Activated naive CD8-positive, alpha-beta T cell treated with anti-CD3 and anti-CD28 coated beads, Interleukin-2, amount 50 U/mL, for 24 hours (primary cell): ENCODE results near the gene RYK.

Experiments used
- ATAC-seq: fragments of 150-1000 bp; cut with Tn5 transposase; one replicate; pipeline ENCODE4 v1.10.0; 2021
- DNase-seq: peaks from one replicate; pipeline ENCODE4 v3.0.0; 2021
- H3K27ac Mint-ChIP-seq: one replicate; pipeline ENCODE4 v1.8.0; 2021; ENCODE audit warnings: mild to moderate bottlenecking, mixed read lengths
- H3K27me3 Mint-ChIP-seq: one replicate; pipeline ENCODE4 v1.8.0; 2021; ENCODE audit warnings: mixed read lengths
- H3K36me3 Mint-ChIP-seq: one replicate; pipeline ENCODE4 v1.8.0; 2021; ENCODE audit warnings: low read depth, mixed read lengths
- H3K4me1 Mint-ChIP-seq: one replicate; pipeline ENCODE4 v1.8.0; 2021; ENCODE audit warnings: mixed read lengths
- H3K4me3 Mint-ChIP-seq: one replicate; pipeline ENCODE4 v1.8.0; 2021; ENCODE audit warnings: mild to moderate bottlenecking, moderate library complexity, mixed read lengths
- H3K9me3 Mint-ChIP-seq: one replicate; pipeline ENCODE4 v1.8.0; 2021; ENCODE audit warnings: mixed read lengths

RYK gene

GRCh38 chr3:134250717-134251220 is at the start of gene RYK:
Gene RYK, minus strand, starts transcription at chr3:134250859. Its CDS starts 205 bp downstream, at chr3:134250654.
- H3K36me3 Mint-ChIP-seq: peaks cover 13% of the 10 kb centered on the region
- H3K4me1 Mint-ChIP-seq: peaks cover 78% of the 10 kb centered on the region
- peak within 1 kb of the TSS; percentile 94 for H3K27ac Mint-ChIP-seq
- peak within 1 kb of the TSS; percentile 94 for H3K4me3 Mint-ChIP-seq
- ATAC-seq (peak; percentile 85), DNase-seq (peak; percentile 82)
- peaks cover 3% of the 10 kb centered on the region for H3K9me3 Mint-ChIP-seq
- H3K27me3 Mint-ChIP-seq: peaks cover 8% of the 10 kb centered on the region

- DNase-seq: no peak
- Mint-ChIP-seq H3K9me3 (peaks cover 5% of the 10 kb centered on the region), H3K36me3 (no peaks in the 10 kb centered on the region), H3K4me3 (no peak overlapping the region), H3K27me3 (peaks cover 34% of the 10 kb centered on the region), H3K4me1 (peaks cover 5% of the 10 kb centered on the region), H3K27ac (no peak overlapping the region)
- ATAC-seq: no peak
These were observed 49.2 kb upstream of the RYK start for GRCh38 chr3:134299888-134300206.

GRCh38 chr3:134299185-134299887 is 48.7 kb upstream of the RYK start:
- DNase-seq: no peak
- peaks cover 5% of the 10 kb centered on the region for H3K4me1 Mint-ChIP-seq
- H3K9me3 Mint-ChIP-seq: peaks cover 5% of the 10 kb centered on the region
- H3K27ac Mint-ChIP-seq: no peak overlapping the region
- H3K4me3 Mint-ChIP-seq: no peak overlapping the region
- no peaks in the 10 kb centered on the region for H3K36me3 Mint-ChIP-seq
- ATAC-seq: peak; percentile 43
- H3K27me3 Mint-ChIP-seq: peaks cover 29% of the 10 kb centered on the region

- Mint-ChIP-seq H3K27ac (no peak overlapping the region), H3K9me3 (peaks cover 5% of the 10 kb centered on the region), H3K4me3 (no peak overlapping the region), H3K27me3 (peaks cover 27% of the 10 kb centered on the region), H3K4me1 (peaks cover 5% of the 10 kb centered on the region), H3K36me3 (no peaks in the 10 kb centered on the region)
- ATAC-seq (no peak), DNase-seq (no peak)
These were observed 47.6 kb upstream of the RYK start for GRCh38 chr3:134298249-134298648.

- H3K4me1 Mint-ChIP-seq: peaks cover 5% of the 10 kb centered on the region
- no peaks in the 10 kb centered on the region for H3K36me3 Mint-ChIP-seq
- no peak for DNase-seq
- no peak for ATAC-seq
- peaks cover 27% of the 10 kb centered on the region for H3K27me3 Mint-ChIP-seq
- no peak overlapping the region for H3K27ac Mint-ChIP-seq
- no peak overlapping the region for H3K4me3 Mint-ChIP-seq
- peaks cover 5% of the 10 kb centered on the region for H3K9me3 Mint-ChIP-seq
These were observed 46.0 kb upstream of the RYK start for GRCh38 chr3:134296616-134297015.

- H3K36me3 Mint-ChIP-seq: no peaks in the 10 kb centered on the region
- peaks cover 32% of the 10 kb centered on the region for H3K27me3 Mint-ChIP-seq
- no peak overlapping the region for H3K27ac Mint-ChIP-seq
- no peak for ATAC-seq
- H3K9me3 Mint-ChIP-seq: peaks cover 5% of the 10 kb centered on the region
- no peak for DNase-seq
- peaks cover 9% of the 10 kb centered on the region for H3K4me1 Mint-ChIP-seq
- no peak overlapping the region for H3K4me3 Mint-ChIP-seq
These were observed 45.3 kb upstream of the RYK start for GRCh38 chr3:134295930-134296329.

GRCh38 chr3:134294302-134295280 is 43.9 kb upstream of the RYK start:
- Mint-ChIP-seq H3K4me3 (no peak overlapping the region), H3K27ac (no peak overlapping the region), H3K27me3 (peaks cover 33% of the 10 kb centered on the region), H3K36me3 (no peaks in the 10 kb centered on the region), H3K4me1 (peaks cover 9% of the 10 kb centered on the region), H3K9me3 (peaks cover 5% of the 10 kb centered on the region)
- DNase-seq (peak; percentile 55), ATAC-seq (peak; percentile 99)

- Mint-ChIP-seq H3K27me3 (peaks cover 43% of the 10 kb centered on the region), H3K4me1 (peaks cover 9% of the 10 kb centered on the region), H3K9me3 (peaks cover 5% of the 10 kb centered on the region), H3K4me3 (no peak overlapping the region), H3K36me3 (no peaks in the 10 kb centered on the region), H3K27ac (no peak overlapping the region)
- no peak for ATAC-seq
- DNase-seq: no peak
These were observed 40.9 kb upstream of the RYK start for GRCh38 chr3:134291319-134292254.

GRCh38 chr3:134287512-134287911 is 36.9 kb upstream of the RYK start:
- DNase-seq (no peak), ATAC-seq (no peak)
- H3K9me3 Mint-ChIP-seq: no peaks in the 10 kb centered on the region

GRCh38 chr3:134284438-134284837 is 33.8 kb upstream of the RYK start:
- no peak for ATAC-seq
- Mint-ChIP-seq H3K9me3 (no peaks in the 10 kb centered on the region), H3K27ac (no peak overlapping the region), H3K4me1 (no peaks in the 10 kb centered on the region), H3K27me3 (peaks cover 53% of the 10 kb centered on the region), H3K36me3 (no peaks in the 10 kb centered on the region), H3K4me3 (no peak overlapping the region)
- DNase-seq: no peak

More at GRCh38 chr3:134287512-134287911, 36.9 kb upstream of the RYK start:
- Mint-ChIP-seq H3K4me3 (no peak overlapping the region), H3K4me1 (peaks cover 4% of the 10 kb centered on the region), H3K27me3 (peaks cover 53% of the 10 kb centered on the region), H3K27ac (no peak overlapping the region), H3K36me3 (no peaks in the 10 kb centered on the region)

- H3K27me3 Mint-ChIP-seq: peaks cover 39% of the 10 kb centered on the region
- H3K4me1 Mint-ChIP-seq: no peaks in the 10 kb centered on the region
- ATAC-seq: no peak
- H3K36me3 Mint-ChIP-seq: no peaks in the 10 kb centered on the region
- DNase-seq: no peak
- H3K9me3 Mint-ChIP-seq: no peaks in the 10 kb centered on the region
- H3K4me3 Mint-ChIP-seq: no peak overlapping the region
- no peak overlapping the region for H3K27ac Mint-ChIP-seq
These were observed 32.0 kb upstream of the RYK start for GRCh38 chr3:134282659-134283047.

- DNase-seq (no peak), ATAC-seq (no peak)
- Mint-ChIP-seq H3K36me3 (no peaks in the 10 kb centered on the region), H3K4me3 (no peak overlapping the region), H3K4me1 (no peaks in the 10 kb centered on the region), H3K27me3 (peaks cover 34% of the 10 kb centered on the region), H3K27ac (no peak overlapping the region), H3K9me3 (no peaks in the 10 kb centered on the region)
These were observed 31.4 kb upstream of the RYK start for GRCh38 chr3:134281912-134282658.

GRCh38 chr3:134279466-134279865 is 28.8 kb upstream of the RYK start:
- H3K4me3 Mint-ChIP-seq: no peak overlapping the region
- no peaks in the 10 kb centered on the region for H3K9me3 Mint-ChIP-seq
- no peaks in the 10 kb centered on the region for H3K36me3 Mint-ChIP-seq
- DNase-seq: no peak
- H3K4me1 Mint-ChIP-seq: no peaks in the 10 kb centered on the region
- peaks cover 36% of the 10 kb centered on the region for H3K27me3 Mint-ChIP-seq
- ATAC-seq: no peak
- no peak overlapping the region for H3K27ac Mint-ChIP-seq
